Endodermal cell (in vitro differentiated cells): ENCODE data around the gene SEMA5B. TPM values are rescaled to one million over a fixed set of nuclear protein-coding genes. Genes with fewer than 3 reads are reported as not detected.

ENCODE experiments used
- DNase-seq: peaks from one replicate; pipeline ENCODE4 v3.0.0-alpha.2; 2017
- H3K27ac ChIP-seq: 2 replicates; pipeline ENCODE4 v1.5.1; 2013; ENCODE audit warnings: mild to moderate bottlenecking, low read depth, low read length, moderate library complexity
- H3K27me3 ChIP-seq: 2 replicates; pipeline ENCODE4 v1.6.1; 2013; ENCODE audit warnings: mild to moderate bottlenecking, low read length, moderate library complexity; ENCODE audit not compliant: insufficient read depth, control insufficient read depth, poor library complexity, severe bottlenecking
- H3K36me3 ChIP-seq: 2 replicates; pipeline ENCODE4 v1.7.0; 2013; ENCODE audit warnings: mild to moderate bottlenecking, low read length, moderate library complexity; ENCODE audit not compliant: control insufficient read depth, insufficient read depth
- H3K4me1 ChIP-seq: one replicate; pipeline ENCODE4 v1.7.0; 2013; ENCODE audit warnings: low read length; ENCODE audit not compliant: control insufficient read depth, insufficient read depth
- H3K4me3 ChIP-seq: 2 replicates; pipeline ENCODE4 v1.5.1; 2013; ENCODE audit warnings: mild to moderate bottlenecking, low read length, moderate library complexity
- H3K9ac ChIP-seq: 2 replicates; pipeline ENCODE4 v1.6.1; 2013; ENCODE audit warnings: mild to moderate bottlenecking, low read length, moderate library complexity; ENCODE audit not compliant: poor library complexity, severe bottlenecking; ENCODE audit errors: extremely low read depth
- H3K9me3 ChIP-seq: 2 replicates; pipeline ENCODE4 v1.6.1; 2013; ENCODE audit warnings: mild to moderate bottlenecking, low read length, moderate library complexity; ENCODE audit not compliant: control insufficient read depth
- H3K27ac Mint-ChIP-seq: 2 replicates; pipeline ENCODE4 v1.8.0; 2020; ENCODE audit warnings: mixed read lengths
- H3K27me3 Mint-ChIP-seq: 2 replicates; pipeline ENCODE4 v1.8.0; 2021; ENCODE audit warnings: mild to moderate bottlenecking, mixed read lengths; ENCODE audit not compliant: insufficient read depth
- H3K36me3 Mint-ChIP-seq: 2 replicates; pipeline ENCODE4 v1.8.0; 2020; ENCODE audit warnings: low read depth, mixed read lengths
- H3K4me1 Mint-ChIP-seq: 2 replicates; pipeline ENCODE4 v1.8.0; 2020; ENCODE audit warnings: mixed read lengths
- H3K4me3 Mint-ChIP-seq: 2 replicates; pipeline ENCODE4 v1.8.0; 2020; ENCODE audit warnings: mild to moderate bottlenecking, moderate library complexity, mixed read lengths
- H3K9me3 Mint-ChIP-seq: 2 replicates; pipeline ENCODE4 v1.8.0; 2020; ENCODE audit warnings: mild to moderate bottlenecking, mixed read lengths
- WGBS, 2 experiments: methylation state at CpG; one replicate each; pipeline versions ENCODE4 v1.1.5 to v1.1.7; 2013; ENCODE audit warnings: missing lambda C conversion rate in 2 of 2, mixed read lengths in 1 of 2; ENCODE audit not compliant: insufficient coverage in 1 of 2, insufficient read length in 1 of 2; 5-methylcytosine and 5-hydroxymethylcytosine counted together
- total RNA-seq, 2 donors: library from RNA; stranded (reverse); fragmentation: NEBNext Ultra II Directional in 1 of 2; extraction: Animal tissue kit (Norgen Biotek cat#: 25700) in 1 of 2; gene quantifications; 2 replicates in 1 of 2; 3 replicates in 1 of 2; pipeline ENCODE4 v1.2.1, GENCODE V29; 2021
- TF ChIP-seq, protein P1 (sequence below): fragments of 200-600 bp; sonication (generic); conservative IDR thresholded peaks from 2 replicates; pipeline ENCODE4 v1.5.0; 2021; ENCODE audit warnings: antibody characterized with exemption, mild to moderate bottlenecking

Gene SEMA5B
- total RNA-seq, 2 donors from 2014 or later, result 37.3 to 45.8 TPM

DNA sequence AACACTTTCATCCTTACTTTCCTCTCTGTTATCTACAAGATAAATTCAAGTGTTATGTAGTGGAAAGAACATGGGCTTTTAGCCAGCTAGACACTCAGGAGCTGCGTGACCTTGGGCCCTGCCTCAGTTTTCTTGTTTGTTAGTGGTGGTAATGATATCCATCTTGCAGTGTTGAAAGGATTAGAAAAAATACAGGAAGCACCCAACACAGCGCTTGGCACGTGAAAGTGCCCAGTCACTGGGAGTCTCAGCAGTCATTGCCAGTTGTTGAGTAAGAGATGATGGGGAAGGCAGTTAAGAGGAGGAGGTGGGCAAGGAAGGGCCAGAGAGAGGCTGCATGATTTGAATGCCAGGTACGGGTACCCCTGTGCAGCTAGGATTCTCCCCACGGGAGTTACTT lies 44.6 kb upstream of the SEMA5B start:
- Mint-ChIP-seq H3K27ac (no peak overlapping the region), H3K9me3 (no peaks in the 10 kb centered on the region), H3K27me3 (no peaks in the 10 kb centered on the region), H3K36me3 (no peaks in the 10 kb centered on the region), H3K4me1 (peaks cover 42% of the 10 kb centered on the region), H3K4me3 (no peak overlapping the region)
- 89 to 93% methylated on average over 4 to 5 of the region's 5 CpGs for WGBS, 2 experiments
- no peaks in the 10 kb centered on the region for H3K27me3 ChIP-seq
- no peak overlapping the region for H3K27ac ChIP-seq
- H3K4me1 ChIP-seq, result peaks cover 14% of the 10 kb centered on the region
- no peak overlapping the region for H3K4me3 ChIP-seq
- no peaks in the 10 kb centered on the region for H3K36me3 ChIP-seq
- DNase-seq, result peak; percentile 39
- TF ChIP-seq, protein P1, sequence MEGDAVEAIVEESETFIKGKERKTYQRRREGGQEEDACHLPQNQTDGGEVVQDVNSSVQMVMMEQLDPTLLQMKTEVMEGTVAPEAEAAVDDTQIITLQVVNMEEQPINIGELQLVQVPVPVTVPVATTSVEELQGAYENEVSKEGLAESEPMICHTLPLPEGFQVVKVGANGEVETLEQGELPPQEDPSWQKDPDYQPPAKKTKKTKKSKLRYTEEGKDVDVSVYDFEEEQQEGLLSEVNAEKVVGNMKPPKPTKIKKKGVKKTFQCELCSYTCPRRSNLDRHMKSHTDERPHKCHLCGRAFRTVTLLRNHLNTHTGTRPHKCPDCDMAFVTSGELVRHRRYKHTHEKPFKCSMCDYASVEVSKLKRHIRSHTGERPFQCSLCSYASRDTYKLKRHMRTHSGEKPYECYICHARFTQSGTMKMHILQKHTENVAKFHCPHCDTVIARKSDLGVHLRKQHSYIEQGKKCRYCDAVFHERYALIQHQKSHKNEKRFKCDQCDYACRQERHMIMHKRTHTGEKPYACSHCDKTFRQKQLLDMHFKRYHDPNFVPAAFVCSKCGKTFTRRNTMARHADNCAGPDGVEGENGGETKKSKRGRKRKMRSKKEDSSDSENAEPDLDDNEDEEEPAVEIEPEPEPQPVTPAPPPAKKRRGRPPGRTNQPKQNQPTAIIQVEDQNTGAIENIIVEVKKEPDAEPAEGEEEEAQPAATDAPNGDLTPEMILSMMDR, result no peak
- no peaks in the 10 kb centered on the region for H3K9me3 ChIP-seq
- no peak overlapping the region for H3K9ac ChIP-seq

DNA sequence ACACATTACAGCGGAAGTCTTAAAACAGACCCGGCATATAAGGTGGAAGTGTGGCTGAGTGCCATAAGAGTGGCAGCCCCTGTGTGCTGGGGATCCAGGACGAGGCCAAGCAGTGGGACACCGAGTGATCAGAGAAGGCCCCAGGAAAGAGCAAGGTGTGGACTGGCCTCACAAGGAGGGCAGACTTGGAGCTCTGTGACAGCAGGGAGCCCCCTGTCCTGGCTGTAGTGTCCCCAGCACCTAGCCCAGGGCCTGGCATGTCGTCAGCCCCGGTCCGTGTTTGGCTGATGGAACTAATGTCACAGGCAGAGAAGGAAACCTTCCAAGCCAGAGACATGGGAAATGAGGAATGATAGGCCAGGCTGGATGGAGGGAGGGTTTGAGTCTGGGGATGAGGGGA lies 44.0 kb upstream of the SEMA5B start:
- TF ChIP-seq, protein P1, result no peak
- Histone ChIP-seq H3K4me3 (peak overlapping the region; percentile 48), H3K9ac (no peak overlapping the region), H3K36me3 (no peaks in the 10 kb centered on the region), H3K27ac (no peak overlapping the region), H3K27me3 (no peaks in the 10 kb centered on the region), H3K9me3 (no peaks in the 10 kb centered on the region), H3K4me1 (peaks cover 14% of the 10 kb centered on the region)
- peaks cover 39% of the 10 kb centered on the region for H3K4me1 Mint-ChIP-seq
- WGBS, 2 experiments, result 94 to 98% methylated on average over 7 of the region's 7 CpGs
- DNase-seq, result peak; percentile 38
- H3K27me3 Mint-ChIP-seq, result peaks cover 2% of the 10 kb centered on the region
- no peak overlapping the region for H3K27ac Mint-ChIP-seq
- no peaks in the 10 kb centered on the region for H3K36me3 Mint-ChIP-seq
- H3K4me3 Mint-ChIP-seq, result no peak overlapping the region
- no peaks in the 10 kb centered on the region for H3K9me3 Mint-ChIP-seq

GRCh38 chr3:123071146-123071545 lies 43.6 kb upstream of the SEMA5B start:
- Mint-ChIP-seq H3K27ac (no peak overlapping the region), H3K9me3 (no peaks in the 10 kb centered on the region), H3K4me1 (peaks cover 36% of the 10 kb centered on the region), H3K27me3 (peaks cover 6% of the 10 kb centered on the region), H3K36me3 (no peaks in the 10 kb centered on the region), H3K4me3 (no peak overlapping the region)
- H3K36me3 ChIP-seq, result no peaks in the 10 kb centered on the region
- H3K4me1 ChIP-seq, result peaks cover 14% of the 10 kb centered on the region
- H3K27ac ChIP-seq, result no peak overlapping the region
- no peaks in the 10 kb centered on the region for H3K27me3 ChIP-seq
- no peak overlapping the region for H3K9ac ChIP-seq
- no peaks in the 10 kb centered on the region for H3K9me3 ChIP-seq
- TF ChIP-seq, protein P1, result peak; percentile 69
- H3K4me3 ChIP-seq, result peak overlapping the region; percentile 48
- 68 to 100% methylated on average over 1 to 5 of the region's 5 CpGs for WGBS, 2 experiments
- peak; percentile 84 for DNase-seq
